ENCODE results near the gene SLC35F3. TPM values are rescaled to one million over a fixed set of nuclear protein-coding genes. Genes with fewer than 3 reads are reported as not detected.

SLC35F3 gene
- total and polyA plus RNA-seq, 2 experiments from 2014 or later = 1.0 to 3.2 TPM

DNA sequence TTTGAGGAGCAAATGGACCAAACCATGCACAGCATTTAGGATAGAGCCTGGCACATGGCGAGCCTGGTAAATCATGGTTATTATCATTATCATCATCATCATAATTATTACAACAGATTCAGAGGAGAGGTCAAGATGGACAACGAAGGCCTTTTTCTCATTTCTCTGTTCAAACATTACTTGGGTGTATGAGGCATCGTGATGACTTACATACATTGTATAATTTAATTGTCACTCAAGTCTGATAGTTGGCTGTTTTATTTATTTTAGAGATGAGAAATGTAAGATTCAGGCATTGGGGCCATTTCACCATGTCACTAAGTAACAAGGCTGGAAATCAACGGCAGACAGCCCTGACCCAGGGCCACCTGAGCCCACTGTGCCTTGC is 68.1 kb downstream of the SLC35F3 start:
- H3K27me3 Mint-ChIP-seq (ENCODE audit: insufficient read depth, low read depth, poor library complexity) = peaks cover 2% of the 10 kb centered on the region
- Histone ChIP-seq H3K4me1 (ENCODE audit: insufficient read depth) (no peaks in the 10 kb centered on the region), H3F3A (replicated peaks; ENCODE audit: low read depth) (no peaks in the 10 kb centered on the region), H2AFZ (no peak overlapping the region), H3K27me3 (ENCODE audit: insufficient read depth) (no peaks in the 10 kb centered on the region), H3K9me2 (ENCODE audit: insufficient read depth) (0 out of 2 replicates have a peak, but pooled peaks cover 3% of the 10 kb centered on the region), H4K20me1 (replicated peaks; ENCODE audit: insufficient read depth) (no peaks in the 10 kb centered on the region), H3K4me2 (no peak overlapping the region), H3K27ac (ENCODE audit: low read depth) (no peak overlapping the region), H3K79me2 (replicated peaks; ENCODE audit: insufficient read depth) (no peaks in the 10 kb centered on the region), H3K36me3 (ENCODE audit: insufficient read depth) (no peaks in the 10 kb centered on the region), H3K4me3 (no peak overlapping the region)
- no peak overlapping the region for H3K4me3 Mint-ChIP-seq
- DNase-seq (ENCODE audit: low spot score) = no peak
- H3K36me3 Mint-ChIP-seq (ENCODE audit: low read depth) = no peaks in the 10 kb centered on the region
- no peak for ATAC-seq
- TF ChIP-seq NANOG (IDR thresholded peaks at IDR 0.05; ENCODE audit: borderline replicate concordance) (no peak), CTCF (conservative IDR thresholded peaks at IDR 0.05; ENCODE audit: low read depth in 2 of 2) (no peak), POLR2AphosphoS5 (IDR thresholded peaks at IDR 0.05; ENCODE audit: low read depth) (no peak), ZNF462 (CRISPR knock-in tag; IDR thresholded peaks at IDR 0.05) (no peak), ETS1 (IDR thresholded peaks at IDR 0.05) (no peak), CREB1 (CRISPR knock-in tag; IDR thresholded peaks at IDR 0.05; ENCODE audit: low read depth) (no peak), ZNF114 (CRISPR knock-in tag; IDR thresholded peaks at IDR 0.05) (no peak), EZH2 (IDR thresholded peaks at IDR 0.05; ENCODE audit: low read depth, unreplicated experiment) (no peak), STAT1 (IDR thresholded peaks at IDR 0.05; ENCODE audit: unreplicated experiment) (no peak)
- TF ChIP-seq, protein P1, sequence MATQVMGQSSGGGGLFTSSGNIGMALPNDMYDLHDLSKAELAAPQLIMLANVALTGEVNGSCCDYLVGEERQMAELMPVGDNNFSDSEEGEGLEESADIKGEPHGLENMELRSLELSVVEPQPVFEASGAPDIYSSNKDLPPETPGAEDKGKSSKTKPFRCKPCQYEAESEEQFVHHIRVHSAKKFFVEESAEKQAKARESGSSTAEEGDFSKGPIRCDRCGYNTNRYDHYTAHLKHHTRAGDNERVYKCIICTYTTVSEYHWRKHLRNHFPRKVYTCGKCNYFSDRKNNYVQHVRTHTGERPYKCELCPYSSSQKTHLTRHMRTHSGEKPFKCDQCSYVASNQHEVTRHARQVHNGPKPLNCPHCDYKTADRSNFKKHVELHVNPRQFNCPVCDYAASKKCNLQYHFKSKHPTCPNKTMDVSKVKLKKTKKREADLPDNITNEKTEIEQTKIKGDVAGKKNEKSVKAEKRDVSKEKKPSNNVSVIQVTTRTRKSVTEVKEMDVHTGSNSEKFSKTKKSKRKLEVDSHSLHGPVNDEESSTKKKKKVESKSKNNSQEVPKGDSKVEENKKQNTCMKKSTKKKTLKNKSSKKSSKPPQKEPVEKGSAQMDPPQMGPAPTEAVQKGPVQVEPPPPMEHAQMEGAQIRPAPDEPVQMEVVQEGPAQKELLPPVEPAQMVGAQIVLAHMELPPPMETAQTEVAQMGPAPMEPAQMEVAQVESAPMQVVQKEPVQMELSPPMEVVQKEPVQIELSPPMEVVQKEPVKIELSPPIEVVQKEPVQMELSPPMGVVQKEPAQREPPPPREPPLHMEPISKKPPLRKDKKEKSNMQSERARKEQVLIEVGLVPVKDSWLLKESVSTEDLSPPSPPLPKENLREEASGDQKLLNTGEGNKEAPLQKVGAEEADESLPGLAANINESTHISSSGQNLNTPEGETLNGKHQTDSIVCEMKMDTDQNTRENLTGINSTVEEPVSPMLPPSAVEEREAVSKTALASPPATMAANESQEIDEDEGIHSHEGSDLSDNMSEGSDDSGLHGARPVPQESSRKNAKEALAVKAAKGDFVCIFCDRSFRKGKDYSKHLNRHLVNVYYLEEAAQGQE (IDR thresholded peaks at IDR 0.05; ENCODE audit: unreplicated experiment) = no peak
- H3K9me3 Mint-ChIP-seq = no peaks in the 10 kb centered on the region
- H3K4me1 Mint-ChIP-seq = no peaks in the 10 kb centered on the region
- H3K27ac Mint-ChIP-seq = no peak overlapping the region
